ENCODE measurements around the gene S100A2.

GRCh38 chr1:153570874-153571273 lies 5.2 kb upstream of the S100A2 start:
- TF ChIP-seq, protein P1, sequence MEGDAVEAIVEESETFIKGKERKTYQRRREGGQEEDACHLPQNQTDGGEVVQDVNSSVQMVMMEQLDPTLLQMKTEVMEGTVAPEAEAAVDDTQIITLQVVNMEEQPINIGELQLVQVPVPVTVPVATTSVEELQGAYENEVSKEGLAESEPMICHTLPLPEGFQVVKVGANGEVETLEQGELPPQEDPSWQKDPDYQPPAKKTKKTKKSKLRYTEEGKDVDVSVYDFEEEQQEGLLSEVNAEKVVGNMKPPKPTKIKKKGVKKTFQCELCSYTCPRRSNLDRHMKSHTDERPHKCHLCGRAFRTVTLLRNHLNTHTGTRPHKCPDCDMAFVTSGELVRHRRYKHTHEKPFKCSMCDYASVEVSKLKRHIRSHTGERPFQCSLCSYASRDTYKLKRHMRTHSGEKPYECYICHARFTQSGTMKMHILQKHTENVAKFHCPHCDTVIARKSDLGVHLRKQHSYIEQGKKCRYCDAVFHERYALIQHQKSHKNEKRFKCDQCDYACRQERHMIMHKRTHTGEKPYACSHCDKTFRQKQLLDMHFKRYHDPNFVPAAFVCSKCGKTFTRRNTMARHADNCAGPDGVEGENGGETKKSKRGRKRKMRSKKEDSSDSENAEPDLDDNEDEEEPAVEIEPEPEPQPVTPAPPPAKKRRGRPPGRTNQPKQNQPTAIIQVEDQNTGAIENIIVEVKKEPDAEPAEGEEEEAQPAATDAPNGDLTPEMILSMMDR (IDR thresholded peaks at IDR 0.05) = no peak
- TF ChIP-seq POLR2A (IDR thresholded peaks at IDR 0.05) = no peak

Data from right lobe of liver (tissue), 4 donors.